Measurements from ENCODE around the gene ACSBG1.
"Not testable (repeated sequence)": the region's sequence is repeated elsewhere in the genome, so short reads cannot be mapped to it uniquely, and the experiment has no call there.

ACSBG1 gene

DNA sequence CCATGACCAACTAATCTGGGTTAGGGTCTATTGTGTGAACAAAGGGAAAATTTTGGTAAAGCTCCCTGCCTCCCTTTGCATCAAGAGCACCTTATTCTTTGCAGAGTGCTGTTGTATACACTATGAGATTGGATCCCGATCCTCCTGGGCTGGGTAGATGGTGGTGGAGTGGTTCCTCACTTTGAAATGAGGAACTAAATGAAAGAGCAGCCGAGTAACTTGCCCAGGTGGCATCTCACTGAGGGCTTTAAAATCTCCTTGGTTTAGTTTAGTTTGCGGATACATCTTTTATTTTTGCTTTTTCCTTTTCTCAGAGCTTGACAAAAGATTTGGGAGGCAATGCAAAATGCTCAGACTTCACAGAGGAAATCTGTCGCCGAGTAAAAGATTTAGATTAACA is 65.8 kb downstream of the ACSBG1 start:
- no peak for DNase-seq (ENCODE audit: low read depth, low spot score)

DNA sequence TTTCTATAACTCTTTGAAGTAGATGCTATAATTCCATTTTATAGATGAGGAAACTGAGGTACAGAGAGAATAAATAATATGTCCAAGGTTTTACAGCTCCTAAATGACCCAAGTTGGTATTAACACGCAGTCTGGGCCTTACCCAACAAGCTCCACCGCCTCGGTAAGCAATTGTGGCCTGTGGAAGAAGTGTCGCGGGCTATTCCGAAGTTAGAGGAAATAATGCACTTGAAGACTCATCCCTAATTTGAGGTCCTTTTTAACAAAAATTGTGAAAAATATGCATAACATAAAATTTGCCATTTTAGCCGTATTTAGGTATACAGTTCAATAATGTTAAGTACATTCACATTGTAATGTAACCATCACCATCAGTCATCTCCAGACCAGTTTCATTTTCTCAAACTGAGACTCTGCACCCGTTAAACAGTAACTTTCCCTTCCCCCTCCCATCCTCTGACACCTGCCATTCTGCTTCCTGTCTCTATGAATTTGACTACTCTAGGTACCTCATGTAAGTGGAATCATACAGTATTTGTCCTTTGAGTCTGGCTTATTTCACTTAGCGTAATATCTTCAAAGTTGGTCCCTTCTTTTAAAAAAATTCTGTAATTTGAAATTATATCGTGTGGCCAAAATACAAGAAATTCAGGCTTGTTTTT is 67.0 kb downstream of the ACSBG1 start:
- no peak for DNase-seq (ENCODE audit: low read depth, low spot score)

DNA sequence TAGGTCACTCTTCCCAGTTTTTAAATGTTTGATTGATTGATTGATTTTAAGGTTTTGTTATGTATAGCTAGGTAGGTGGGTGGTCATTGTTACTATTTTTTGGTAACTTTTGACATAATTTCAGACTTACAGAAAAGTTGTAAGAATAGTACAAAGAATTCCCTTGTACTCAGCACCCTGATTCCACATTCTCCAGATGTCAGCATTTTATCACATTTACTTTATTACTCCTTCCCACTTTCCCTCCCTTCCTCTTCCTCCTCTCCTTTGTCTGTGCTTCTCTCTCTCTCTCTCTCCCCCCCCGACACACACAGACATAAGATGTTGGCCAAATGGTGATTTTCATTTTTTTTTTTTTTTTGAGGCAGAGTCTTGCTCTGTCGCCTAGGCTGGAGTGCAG is 70.4 kb downstream of the ACSBG1 start:
- no peak for DNase-seq (ENCODE audit: low read depth, low spot score)

DNA sequence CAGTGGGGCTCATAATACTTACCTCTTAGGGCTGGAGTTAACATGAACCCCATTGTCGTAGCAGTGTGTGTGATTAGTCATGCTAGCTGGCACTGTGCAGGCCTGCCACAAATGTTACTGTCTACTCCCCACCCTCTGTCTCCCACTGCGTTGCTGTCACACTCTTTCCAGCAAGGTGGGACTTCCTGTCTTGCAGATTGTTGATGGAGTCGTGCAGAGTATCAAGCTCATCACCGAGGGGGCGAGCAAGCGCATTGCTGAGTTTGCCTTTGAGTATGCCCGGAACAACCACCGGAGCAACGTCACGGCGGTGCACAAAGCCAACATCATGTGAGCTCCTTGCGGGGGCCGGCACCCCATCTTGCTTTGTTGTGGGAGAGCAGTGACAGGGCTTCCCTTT is 72.3 kb downstream of the ACSBG1 start:
- DNase-seq (ENCODE audit: low read depth, low spot score) = no peak

DNA sequence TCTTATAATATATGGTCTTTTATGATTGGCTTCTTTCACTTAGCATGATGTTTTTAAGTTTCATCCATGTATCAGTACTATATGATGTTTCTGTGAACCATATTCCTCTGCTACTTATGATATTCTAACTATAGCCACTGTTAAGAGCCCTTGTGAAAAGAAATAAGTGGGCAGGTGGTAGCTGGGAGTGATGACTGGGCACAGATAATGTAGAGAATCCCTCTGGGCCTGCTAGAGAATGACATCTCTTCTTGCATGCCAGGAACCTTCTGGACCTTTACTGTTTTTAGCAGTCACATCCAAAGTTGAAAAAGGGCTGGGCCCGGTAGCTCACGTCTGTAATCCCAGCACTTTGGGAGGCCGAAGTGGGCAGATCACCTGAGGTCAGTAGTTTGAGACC is 75.0 kb downstream of the ACSBG1 start:
- DNase-seq (ENCODE audit: low read depth, low spot score) = no peak

DNA sequence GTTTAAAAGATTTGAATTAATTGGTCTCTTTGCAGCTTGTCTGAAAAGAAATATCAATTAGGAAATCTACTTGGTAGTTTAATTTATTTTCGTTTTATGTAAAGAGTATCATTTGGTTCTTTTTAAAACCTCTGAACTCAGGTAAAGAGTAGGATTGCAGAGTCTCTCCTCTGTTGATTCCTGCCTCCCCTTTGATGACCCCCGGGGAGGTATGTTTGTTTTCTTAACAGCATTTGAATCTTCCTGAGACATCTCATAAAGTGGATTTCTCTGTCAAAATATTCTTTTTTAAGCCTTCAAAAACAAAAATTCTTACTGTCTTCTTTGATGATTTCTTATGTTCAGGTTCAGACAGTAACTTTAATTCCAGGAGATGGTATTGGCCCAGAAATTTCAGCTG is 77.2 kb downstream of the ACSBG1 start:
- DNase-seq (ENCODE audit: low read depth, low spot score) = no peak

DNA sequence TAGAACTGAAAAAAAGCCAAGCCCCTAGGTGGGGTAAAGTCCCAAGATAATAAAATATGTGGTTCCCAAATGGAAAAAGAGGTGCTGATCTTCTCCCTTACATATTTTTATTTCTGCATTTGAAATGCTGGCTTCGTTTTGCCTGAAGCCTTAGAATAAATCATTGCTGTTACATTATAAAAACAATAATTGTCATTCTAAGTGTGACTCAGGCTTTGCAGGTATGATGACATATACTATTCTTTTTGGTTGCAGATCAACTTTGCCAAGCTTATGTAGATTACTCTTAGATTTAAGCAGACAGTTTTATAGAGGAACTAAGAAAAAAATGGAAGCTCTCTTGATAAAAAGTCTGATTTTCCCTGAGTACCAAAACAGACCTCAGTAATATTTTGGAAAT is 77.7 kb downstream of the ACSBG1 start:
- no peak for DNase-seq (ENCODE audit: low read depth, low spot score)

DNA sequence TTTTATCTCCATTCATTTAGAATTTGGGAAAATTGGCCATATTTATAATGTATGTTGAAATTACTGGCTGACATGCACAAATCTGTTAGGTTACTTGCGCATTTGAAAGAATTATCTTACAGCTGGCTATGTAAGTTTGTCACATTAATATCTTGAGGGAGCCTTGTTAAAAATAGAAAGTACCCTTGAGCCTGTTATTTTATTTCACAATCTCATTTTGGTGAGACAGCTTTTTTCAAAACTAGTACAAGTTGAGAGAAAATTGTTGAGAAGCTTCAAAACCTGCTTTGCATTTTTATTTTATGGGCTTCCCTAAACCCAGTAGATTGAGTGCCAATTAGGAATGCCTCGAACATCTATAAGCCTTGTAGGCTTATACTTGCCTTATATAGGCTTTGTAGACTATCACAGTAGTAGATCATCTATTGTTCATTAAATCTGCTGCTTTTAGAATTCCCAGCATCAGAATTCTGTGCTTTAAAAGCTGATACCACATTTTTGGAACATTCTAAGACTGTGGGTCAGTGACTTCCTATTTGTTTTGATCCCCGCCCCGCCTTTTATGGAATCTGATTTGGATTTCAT is 78.9 kb downstream of the ACSBG1 start:
- DNase-seq (ENCODE audit: low read depth, low spot score) = no peak

DNA sequence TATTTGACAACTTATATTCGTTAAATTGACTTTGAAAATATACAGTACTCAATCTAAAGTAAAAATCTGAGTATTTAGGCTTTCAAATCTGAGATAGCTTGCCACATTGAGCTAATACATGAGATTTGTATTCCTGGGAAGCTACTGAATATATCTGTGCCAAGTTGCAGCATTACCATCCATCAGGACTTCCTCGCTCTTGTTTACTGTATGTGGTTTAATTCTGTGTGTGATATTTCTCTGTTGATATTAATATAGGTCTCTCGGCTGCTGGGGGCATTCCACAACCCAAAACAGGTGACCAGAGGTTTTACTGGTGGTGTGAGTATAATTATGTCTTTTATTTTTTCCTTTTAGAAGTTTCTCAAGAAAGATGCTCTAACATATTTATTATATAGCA is 79.4 kb downstream of the ACSBG1 start:
- no peak for DNase-seq (ENCODE audit: low read depth, low spot score)

DNA sequence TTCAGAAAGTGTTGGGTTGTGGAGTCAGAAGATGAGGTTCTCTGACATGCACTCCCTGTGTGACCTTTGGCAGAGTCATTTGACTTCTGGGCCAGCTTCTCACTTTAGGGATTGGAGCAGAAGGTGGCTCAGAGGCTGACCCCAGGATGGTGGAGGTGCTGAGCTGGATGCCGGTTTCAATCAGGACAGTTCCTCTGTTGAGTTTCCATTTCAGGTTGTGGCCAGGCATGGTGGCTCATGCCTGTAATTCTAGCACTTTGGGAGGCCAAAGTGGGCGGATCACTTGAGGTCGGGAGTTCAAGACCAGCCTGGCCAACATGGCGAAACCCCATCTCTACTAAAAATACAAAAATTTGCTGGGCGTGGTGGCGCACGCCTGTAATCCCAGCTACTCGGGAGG is 83.3 kb downstream of the ACSBG1 start:
- not testable (repeated sequence) for DNase-seq (ENCODE audit: low read depth, low spot score)

DNA sequence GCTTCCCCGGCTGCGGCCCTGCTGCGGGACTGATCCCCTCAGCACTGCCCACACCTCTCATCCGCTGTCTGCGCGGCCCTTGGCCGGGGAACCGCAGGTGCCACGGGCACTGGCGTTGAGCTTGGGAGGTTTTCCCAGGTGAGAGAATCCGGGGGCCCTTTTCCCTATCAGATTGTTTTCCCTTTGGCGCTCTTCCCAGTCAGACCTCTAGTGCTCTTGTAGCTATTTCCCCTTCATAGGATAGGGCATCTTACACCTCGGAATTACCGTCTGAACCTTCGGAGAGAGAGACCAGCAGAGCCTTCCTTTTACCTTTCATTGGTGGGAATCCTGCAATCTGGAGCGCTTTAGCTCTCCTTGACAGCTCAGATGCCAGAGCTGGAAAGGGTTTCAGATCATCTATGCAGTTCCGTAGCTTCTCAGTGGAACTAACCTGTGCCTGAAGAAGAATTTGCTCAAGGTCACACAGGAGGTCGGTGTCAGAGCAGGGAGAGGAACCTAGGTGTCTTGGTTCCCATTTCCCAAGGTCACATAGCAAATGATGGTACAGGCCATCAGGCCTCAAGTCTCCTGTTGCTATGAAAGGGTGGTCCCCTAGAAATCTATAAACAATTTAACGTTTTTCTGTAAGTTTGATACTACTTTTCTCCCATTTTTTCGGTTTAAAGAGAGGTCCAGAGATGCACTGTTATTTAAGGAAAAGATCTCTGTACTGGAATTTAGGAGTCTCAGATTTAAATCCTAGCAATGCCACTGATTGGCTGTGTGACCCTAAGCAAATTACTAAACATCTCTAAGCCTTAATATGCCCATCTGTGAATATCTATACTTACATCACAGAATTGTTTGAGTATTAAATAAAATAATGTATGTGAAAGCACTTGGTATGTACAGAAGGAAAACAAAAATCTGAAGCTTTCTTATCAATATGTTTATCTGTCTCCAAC is 84.3 kb downstream of the ACSBG1 start:
- no peak for DNase-seq (ENCODE audit: low read depth, low spot score)

DNA sequence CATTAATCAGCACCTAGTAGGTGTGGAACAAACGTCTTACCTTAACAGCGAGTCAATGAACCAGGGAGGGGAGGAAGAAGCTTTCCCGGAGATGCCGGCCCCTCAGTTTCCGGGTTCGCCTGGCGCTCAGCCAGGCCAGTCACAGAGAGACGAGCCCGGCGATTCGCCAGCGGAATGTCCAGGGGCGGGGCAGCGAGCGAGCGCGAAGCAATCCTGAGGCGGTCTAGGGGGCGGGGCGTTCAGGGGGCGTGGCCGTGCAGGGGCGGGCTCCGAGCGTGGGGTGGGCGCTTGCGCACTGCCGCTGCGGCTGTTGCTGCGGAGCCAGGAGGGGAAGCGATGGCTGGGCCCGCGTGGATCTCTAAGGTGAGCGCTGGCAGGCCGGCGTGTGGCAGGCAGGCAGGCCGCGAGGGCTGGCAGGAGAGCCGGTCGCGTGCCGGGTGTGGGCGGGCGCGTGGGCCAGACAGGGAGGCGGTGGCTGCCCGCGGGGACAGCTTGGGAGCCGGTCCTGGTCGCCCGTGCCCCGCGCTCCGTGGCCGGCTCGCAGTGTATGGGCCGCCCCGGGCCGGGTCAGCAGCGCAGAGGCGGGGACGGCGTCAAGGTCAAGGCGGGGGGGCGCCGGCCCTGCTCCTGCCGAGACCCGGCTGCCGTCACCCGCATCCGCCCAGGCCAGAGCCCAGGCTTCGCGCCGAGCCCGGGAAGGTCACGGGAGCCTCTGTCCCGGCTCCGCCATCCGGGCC is 85.1 kb downstream of the ACSBG1 start, which contains the start of gene IDH3A:
Gene IDH3A (plus strand): TSS at position 295 of the 737 bp plus-strand sequence. CDS start 42 bp downstream, at position 337.
- peak; percentile 98 for DNase-seq (ENCODE audit: low read depth, low spot score)

DNA sequence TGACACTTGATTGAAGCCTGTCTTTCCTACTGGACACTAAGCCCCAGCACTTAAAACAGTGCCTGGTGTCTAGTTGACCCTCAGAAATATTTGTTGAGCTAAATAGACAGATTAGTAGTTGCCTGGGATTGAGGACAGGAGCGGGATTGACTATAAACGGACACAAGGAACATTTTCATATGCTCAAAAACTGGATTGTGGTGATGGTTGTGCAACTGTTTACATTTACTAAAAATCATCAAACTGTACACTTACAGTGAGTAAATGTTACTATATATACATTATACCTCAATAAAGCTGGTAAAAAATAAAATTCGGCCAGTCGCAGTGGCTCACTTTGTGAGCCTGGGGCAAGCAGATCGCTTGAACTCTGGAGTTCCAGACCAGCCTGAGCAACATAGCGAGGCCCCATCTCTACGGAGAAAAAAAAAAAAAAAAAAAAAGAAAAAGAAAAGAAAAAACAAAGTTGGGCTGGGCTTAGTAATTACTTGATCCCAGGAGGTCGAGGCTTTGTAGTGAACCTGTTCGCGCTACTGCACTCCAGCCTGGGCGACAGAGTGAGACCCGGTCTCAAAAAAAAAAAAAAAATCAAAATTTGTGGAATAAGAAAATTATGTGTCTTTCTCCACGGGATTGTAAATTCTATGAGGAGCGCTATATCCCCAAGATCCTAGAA is 85.8 kb downstream of the ACSBG1 start:
- no peak for DNase-seq (ENCODE audit: low read depth, low spot score)

DNA sequence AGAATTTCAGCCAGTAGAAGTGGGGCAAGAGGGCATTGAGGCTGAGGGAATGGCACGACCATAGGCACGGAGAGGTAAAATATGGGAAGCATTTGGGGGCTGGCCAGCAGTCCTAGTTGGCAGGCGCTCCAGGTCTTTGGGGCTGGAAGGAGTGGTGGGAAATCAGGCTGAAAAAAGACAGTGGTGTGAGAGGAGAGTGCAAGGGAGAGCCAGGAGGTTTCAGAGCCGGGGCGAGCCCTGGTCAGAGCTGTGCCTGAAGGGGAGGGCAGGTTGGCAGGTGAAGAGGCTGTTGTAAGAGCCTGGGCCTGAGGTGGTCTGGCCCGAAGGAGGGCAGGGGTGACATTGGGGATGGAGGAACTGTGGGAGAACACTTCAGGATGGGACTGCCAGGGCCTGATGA is 86.8 kb downstream of the ACSBG1 start:
- no peak for DNase-seq (ENCODE audit: low read depth, low spot score)

DNA sequence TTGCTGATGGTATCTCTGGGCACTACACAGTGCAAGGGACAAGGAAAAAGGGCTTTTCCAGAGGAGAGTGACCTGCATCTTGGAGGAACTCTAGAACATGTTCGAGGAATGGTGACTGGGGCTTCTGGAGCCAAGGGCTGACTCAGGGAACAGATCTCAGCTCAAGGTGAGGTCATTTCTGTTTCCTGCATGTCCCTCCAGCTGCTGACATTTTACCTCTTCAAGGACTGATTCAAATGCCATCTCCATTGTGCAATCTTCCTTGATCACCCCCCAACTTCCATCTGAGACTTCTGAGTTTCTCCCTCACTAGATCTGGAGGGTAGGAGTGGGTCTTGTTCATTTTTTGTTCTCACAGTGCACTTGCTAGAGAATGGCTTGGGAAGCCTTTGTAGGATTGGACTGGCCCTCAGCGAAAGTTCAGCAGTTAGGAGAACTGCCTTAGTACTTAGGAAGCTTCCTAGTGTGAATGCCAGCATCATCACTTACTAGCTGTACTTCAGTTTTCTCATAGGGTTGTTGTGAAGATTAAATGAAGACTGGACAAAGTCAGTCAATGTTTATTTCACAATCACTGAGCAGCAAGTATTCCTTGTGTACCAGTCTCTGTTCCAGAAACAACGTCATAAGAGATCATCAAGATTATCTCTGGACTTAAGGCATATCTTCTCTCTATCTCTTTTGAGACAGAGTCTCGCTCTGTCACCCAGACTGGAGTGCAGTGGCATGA is 87.8 kb downstream of the ACSBG1 start:
- DNase-seq (ENCODE audit: low read depth, low spot score) = no peak

DNA sequence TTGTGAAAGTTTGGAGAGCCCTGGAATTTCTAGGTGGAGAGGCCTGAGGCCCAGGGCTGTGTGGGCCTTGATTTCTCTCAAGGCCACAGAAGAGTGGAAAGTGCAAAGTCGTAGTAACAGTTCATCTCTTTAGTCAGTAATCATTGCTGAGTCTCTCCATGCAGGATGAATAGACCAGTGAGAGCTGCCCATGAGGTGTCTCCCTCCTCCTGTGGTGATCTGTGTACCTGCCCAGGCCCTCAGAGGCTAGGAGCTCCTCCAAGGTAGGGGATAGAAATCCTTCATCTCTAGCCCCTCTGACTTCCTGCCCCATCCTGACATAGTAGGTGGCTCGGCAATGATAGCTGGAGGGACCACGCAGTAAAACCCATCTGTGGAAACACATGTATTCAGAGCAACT is 92.0 kb downstream of the ACSBG1 start:
- DNase-seq (ENCODE audit: low read depth, low spot score) = no peak

DNA sequence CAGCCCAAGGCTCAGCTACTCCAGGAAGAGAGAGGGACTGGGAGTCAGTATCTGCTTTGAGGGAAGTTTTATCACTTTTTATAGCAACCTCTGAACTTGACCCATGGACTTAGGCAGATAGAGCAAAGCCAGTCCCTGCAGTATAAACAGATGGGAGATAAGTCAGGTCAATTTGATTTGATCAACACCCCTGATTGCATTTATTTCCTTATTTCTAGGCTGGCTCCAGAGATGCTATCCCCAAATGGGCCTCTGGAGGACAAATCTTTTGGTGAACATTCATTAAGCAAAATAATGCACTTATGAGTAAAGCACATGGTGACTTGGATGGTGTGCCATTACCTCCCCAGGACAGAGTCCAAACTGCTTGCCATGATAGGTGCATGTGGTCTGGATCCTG is 94.1 kb downstream of the ACSBG1 start:
- no peak for DNase-seq (ENCODE audit: low read depth, low spot score)

DNA sequence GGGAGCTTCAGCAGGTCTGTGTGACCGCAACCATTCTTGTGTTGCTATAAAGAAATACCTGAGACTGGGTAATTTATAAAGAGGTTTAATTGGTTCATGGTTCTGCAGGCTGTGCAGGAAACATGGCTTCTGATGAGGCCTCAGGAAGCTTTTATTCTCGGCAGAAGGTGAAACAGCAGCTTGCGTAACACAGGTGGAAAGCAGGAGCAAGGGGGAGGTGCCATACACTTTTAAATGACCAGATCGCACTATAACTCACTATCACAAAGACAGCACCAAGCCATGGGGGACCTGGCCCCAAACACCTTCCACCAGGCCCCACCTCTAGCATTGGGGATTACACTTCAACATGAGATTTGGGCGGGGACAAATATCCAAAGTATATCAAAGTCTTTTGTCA is 94.8 kb downstream of the ACSBG1 start:
- DNase-seq (ENCODE audit: low read depth, low spot score) = no peak

DNA sequence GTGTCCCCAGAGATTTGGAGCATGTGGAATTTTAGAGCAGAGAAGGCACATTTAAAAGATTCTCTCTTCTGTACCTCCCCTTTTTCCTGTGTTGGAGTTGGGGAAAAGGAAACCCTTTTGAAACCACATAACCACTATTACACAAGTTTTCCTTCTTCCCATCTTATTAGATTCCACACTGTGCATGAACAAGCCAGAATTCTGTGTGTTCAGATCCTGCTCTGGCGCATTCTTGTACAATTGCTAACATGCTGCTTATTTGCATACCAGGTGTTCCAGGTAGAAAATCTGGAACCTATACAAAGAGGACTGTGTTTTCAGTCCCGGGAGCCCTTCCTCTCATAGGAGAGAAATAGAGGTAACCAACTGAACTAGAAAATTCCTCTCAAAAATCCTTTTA is 100.6 kb downstream of the ACSBG1 start:
- no peak for DNase-seq (ENCODE audit: low read depth, low spot score)

DNA sequence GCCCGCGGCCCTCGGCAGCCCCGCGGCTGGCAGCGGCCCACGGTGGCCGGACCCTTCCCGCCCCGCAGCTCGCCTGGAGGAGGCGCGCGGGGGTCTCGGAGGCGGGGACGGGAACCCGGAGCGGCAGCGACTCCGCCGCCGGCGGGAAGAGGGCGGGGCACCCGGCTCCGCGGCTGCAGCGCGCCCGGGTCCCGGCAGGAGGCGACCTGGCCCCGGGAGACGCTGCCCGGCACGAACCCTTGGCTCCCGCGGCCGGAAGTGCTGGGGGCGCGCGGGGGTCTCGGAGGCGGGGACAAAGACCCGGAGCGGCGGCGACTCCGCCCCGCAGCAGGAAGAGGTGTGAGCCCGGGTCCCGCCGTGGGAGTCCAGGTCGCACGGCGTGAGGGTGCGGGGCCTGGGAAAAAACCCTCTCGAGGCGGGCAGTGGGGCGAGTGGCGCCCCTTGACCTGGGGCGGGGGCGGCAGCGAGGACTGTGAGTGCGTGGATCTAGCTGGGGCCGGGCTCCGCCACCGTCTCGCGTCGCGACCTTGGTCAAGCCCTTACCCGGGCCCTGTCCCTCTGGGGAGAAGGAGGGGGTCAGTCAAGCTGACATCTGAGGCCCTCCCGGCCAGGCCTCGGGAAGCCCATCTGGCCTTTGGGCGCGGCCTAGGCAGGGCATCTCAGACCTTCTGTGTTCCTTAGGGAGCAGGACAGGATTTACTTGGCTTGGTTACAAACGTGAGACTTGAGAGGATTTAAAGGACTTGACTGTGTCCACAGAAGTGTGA is 102.9 kb downstream of the ACSBG1 start, which contains the start of gene CIB2:
Gene CIB2 (minus strand): TSS at position 151 of the 767 bp plus-strand sequence. CDS start 230 bp downstream, outside the sequence.
- DNase-seq (ENCODE audit: low read depth, low spot score) = peak; percentile 43
